T-helper 2 cell treated with Interferon-gamma antibody and Interleukin-4, amounts not matched to agents 5 μg/mL and 100 μg/mL, for 36 hours (primary cell): ENCODE results near the gene THYN1.

Experiments
- DNase-seq: peaks from one replicate; pipeline ENCODE4 v3.0.0; 2021; ENCODE audit warnings: low spot score
- H3K27ac Mint-ChIP-seq: one replicate; pipeline ENCODE4 v1.8.0; 2021; ENCODE audit warnings: mild to moderate bottlenecking, mixed read lengths
- H3K27me3 Mint-ChIP-seq: one replicate; pipeline ENCODE4 v1.8.0; 2021; ENCODE audit warnings: low read depth, mixed read lengths
- H3K36me3 Mint-ChIP-seq: one replicate; pipeline ENCODE4 v1.8.0; 2021; ENCODE audit warnings: low read depth, mixed read lengths
- H3K4me1 Mint-ChIP-seq: one replicate; pipeline ENCODE4 v1.8.0; 2021; ENCODE audit warnings: low read depth, mixed read lengths
- H3K4me3 Mint-ChIP-seq: one replicate; pipeline ENCODE4 v1.8.0; 2022; ENCODE audit warnings: mild to moderate bottlenecking, moderate library complexity, mixed read lengths
- H3K9me3 Mint-ChIP-seq: one replicate; pipeline ENCODE4 v1.8.0; 2021; ENCODE audit warnings: mixed read lengths

The THYN1 gene

DNA sequence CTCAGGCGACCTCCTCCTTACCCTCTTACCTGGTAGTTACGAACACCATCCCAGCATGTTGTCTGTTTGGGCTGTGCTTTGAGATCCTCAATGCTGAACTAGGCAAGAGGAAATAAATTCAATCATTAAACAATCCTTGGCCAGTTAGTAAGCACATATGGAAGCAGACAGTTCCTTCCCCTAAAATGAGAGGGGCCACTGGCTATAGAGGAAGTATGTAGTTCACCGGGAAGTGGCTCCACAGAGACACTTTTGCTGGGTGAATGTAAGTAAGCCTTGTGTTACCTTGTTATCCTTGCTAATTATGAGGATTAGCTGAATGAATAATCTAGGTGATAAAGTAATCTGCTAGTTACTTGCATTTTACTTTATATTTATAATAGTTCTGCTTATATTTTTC, 2.9 kb downstream of the THYN1 start:
- no peaks in the 10 kb centered on the region for H3K9me3 Mint-ChIP-seq
- peaks cover 32% of the 10 kb centered on the region for H3K36me3 Mint-ChIP-seq
- no peaks in the 10 kb centered on the region for H3K27me3 Mint-ChIP-seq
- no peak overlapping the region for H3K4me3 Mint-ChIP-seq
- H3K27ac Mint-ChIP-seq: no peak overlapping the region
- H3K4me1 Mint-ChIP-seq: peaks cover 27% of the 10 kb centered on the region
- no peak for DNase-seq

- Mint-ChIP-seq H3K36me3 (peaks cover 39% of the 10 kb centered on the region), H3K9me3 (no peaks in the 10 kb centered on the region), H3K27me3 (no peaks in the 10 kb centered on the region), H3K27ac (peak overlapping the region; percentile 75), H3K4me1 (peaks cover 19% of the 10 kb centered on the region), H3K4me3 (no peak overlapping the region)
- DNase-seq: peak; percentile 35
Observed at GRCh38 chr11:134248910-134249480, 4.2 kb downstream of the THYN1 start.

DNA sequence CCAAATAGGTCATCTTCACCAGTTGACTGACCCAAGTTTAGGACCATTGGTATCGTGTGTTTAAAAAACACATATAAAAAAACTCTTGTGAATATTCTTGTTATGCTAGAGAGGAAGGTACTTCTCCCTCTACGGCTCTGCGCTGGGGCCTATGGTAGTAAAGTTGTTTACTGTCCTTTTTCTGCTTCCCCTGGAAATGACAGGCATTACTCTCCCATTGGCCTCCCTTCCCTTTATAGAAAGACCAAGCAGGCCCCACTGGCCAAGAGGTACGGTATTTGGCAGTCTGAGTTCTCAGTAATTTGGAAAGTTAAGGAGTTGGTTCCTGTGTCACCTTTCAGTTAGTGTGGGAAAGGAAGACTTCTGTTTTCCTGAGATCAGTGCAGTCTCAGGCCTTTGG, 6.5 kb downstream of the THYN1 start:
- H3K36me3 Mint-ChIP-seq: peaks cover 54% of the 10 kb centered on the region

DNA sequence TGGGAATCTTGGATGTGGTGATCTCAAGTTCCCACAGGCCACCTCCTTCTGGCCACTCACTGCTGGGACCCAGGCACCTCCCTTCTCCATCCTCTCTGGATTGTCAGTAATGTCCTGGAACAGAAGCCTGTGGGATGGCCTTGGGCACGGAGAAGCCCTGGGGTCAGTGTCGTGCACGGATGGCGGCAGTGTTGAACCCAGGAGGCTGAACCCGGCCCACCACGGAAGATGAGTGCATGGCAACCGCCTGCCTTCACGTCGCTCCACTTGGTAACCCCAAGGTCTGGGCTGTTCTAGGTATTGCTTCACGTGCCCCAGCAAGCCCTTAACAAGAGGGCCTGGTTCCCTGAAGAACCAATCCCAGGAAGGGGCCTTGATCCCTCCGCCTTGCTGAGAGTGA, 7.1 kb downstream of the THYN1 start:
- H3K27ac Mint-ChIP-seq: no peak overlapping the region
- no peaks in the 10 kb centered on the region for H3K27me3 Mint-ChIP-seq
- DNase-seq: no peak
- H3K9me3 Mint-ChIP-seq: no peaks in the 10 kb centered on the region
- peaks cover 53% of the 10 kb centered on the region for H3K36me3 Mint-ChIP-seq
- peaks cover 7% of the 10 kb centered on the region for H3K4me1 Mint-ChIP-seq
- no peak overlapping the region for H3K4me3 Mint-ChIP-seq

More for the DNA sequence above, 6.5 kb downstream of the THYN1 start:
- no peak for DNase-seq
- no peak overlapping the region for H3K27ac Mint-ChIP-seq
- H3K9me3 Mint-ChIP-seq: no peaks in the 10 kb centered on the region
- H3K4me1 Mint-ChIP-seq: peaks cover 11% of the 10 kb centered on the region
- H3K4me3 Mint-ChIP-seq: no peak overlapping the region
- H3K27me3 Mint-ChIP-seq: no peaks in the 10 kb centered on the region

DNA sequence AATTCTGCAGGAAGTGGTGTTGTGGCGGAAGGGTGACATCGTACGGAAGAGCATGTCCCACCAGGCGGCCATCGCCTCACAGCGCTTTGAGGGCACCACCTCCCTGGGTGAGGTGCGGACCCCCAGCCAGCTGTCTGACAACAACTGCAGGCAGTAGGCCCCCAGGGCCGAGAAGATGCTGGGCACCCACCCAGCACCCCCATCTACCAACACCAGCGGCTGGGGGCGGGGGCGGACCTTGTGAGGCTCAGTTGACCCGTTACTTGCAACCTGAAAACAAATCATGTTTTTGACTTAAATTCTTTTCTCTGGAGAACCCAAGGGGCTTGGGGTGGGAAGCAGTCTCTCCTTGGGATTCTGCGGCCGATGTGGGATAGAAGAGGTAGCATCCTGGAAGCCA, 7.7 kb downstream of the THYN1 start:
- Mint-ChIP-seq H3K4me1 (peaks cover 7% of the 10 kb centered on the region), H3K36me3 (peaks cover 53% of the 10 kb centered on the region)

GRCh38 chr11:134244593-134244992, 8.6 kb downstream of the THYN1 start:
- Mint-ChIP-seq H3K4me1 (peaks cover 7% of the 10 kb centered on the region), H3K27ac (no peak overlapping the region), H3K27me3 (no peaks in the 10 kb centered on the region), H3K4me3 (no peak overlapping the region), H3K9me3 (no peaks in the 10 kb centered on the region), H3K36me3 (peaks cover 60% of the 10 kb centered on the region)
- no peak for DNase-seq

More for the DNA sequence above, 7.7 kb downstream of the THYN1 start:
- no peaks in the 10 kb centered on the region for H3K27me3 Mint-ChIP-seq
- no peak overlapping the region for H3K4me3 Mint-ChIP-seq
- no peaks in the 10 kb centered on the region for H3K9me3 Mint-ChIP-seq
- no peak for DNase-seq
- H3K27ac Mint-ChIP-seq: no peak overlapping the region

DNA sequence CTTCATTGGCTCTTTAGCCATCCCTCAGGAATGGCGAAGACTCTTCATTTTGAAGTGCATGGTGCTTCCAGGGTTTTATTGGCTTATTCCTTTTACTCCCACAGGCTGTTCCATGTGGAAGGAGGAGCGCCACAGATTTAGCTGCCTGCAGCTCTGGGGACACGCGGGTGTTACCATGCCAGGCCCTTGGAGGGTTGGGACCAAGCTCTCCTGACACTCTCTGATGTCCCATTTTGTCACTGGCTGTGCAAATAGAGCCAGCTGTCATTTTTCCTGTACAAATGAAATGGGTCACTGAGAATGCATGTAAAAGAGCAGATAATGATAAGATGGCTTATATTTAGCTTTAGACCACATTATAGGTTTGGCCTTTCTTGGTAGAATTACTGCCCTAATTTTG, 9.2 kb downstream of the THYN1 start:
- Mint-ChIP-seq H3K27me3 (no peaks in the 10 kb centered on the region), H3K27ac (no peak overlapping the region), H3K9me3 (no peaks in the 10 kb centered on the region), H3K4me1 (peaks cover 4% of the 10 kb centered on the region), H3K36me3 (peaks cover 56% of the 10 kb centered on the region), H3K4me3 (no peak overlapping the region)
- no peak for DNase-seq

- H3K36me3 Mint-ChIP-seq: peaks cover 50% of the 10 kb centered on the region
- no peak overlapping the region for H3K4me3 Mint-ChIP-seq
- no peaks in the 10 kb centered on the region for H3K9me3 Mint-ChIP-seq
- no peak for DNase-seq
- H3K27ac Mint-ChIP-seq: no peak overlapping the region
- H3K27me3 Mint-ChIP-seq: no peaks in the 10 kb centered on the region
- H3K4me1 Mint-ChIP-seq: no peaks in the 10 kb centered on the region
Observed at GRCh38 chr11:134242376-134242775, 10.8 kb downstream of the THYN1 start.

DNA sequence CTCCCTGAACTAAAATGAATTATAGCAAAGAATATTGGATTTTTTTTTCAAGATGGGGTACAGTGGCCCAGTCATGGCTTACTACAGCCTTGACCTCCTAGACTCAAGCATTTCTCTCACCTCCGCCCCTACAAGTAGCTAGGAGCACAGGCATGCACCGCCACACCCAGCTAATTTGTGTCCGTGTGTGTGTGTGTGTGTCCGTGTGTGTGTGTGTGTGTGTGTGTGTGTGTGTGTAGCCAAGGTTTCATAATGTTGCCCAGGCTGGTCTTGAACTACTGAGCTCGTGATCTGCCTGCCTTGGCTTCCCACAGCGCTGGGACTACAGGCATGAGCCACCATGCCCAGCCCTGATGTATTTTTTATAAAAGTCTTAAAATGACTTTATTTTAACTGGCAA, 12.6 kb downstream of the THYN1 start:
- Mint-ChIP-seq H3K27me3 (no peaks in the 10 kb centered on the region), H3K4me3 (no peak overlapping the region), H3K9me3 (no peaks in the 10 kb centered on the region), H3K4me1 (no peaks in the 10 kb centered on the region), H3K27ac (no peak overlapping the region), H3K36me3 (peaks cover 41% of the 10 kb centered on the region)
- no peak for DNase-seq

- no peaks in the 10 kb centered on the region for H3K4me1 Mint-ChIP-seq
- DNase-seq: no peak
- peaks cover 38% of the 10 kb centered on the region for H3K36me3 Mint-ChIP-seq
- no peak overlapping the region for H3K27ac Mint-ChIP-seq
- no peaks in the 10 kb centered on the region for H3K27me3 Mint-ChIP-seq
- H3K9me3 Mint-ChIP-seq: no peaks in the 10 kb centered on the region
- no peak overlapping the region for H3K4me3 Mint-ChIP-seq
Observed at GRCh38 chr11:134238956-134239355, 14.2 kb downstream of the THYN1 start.

DNA sequence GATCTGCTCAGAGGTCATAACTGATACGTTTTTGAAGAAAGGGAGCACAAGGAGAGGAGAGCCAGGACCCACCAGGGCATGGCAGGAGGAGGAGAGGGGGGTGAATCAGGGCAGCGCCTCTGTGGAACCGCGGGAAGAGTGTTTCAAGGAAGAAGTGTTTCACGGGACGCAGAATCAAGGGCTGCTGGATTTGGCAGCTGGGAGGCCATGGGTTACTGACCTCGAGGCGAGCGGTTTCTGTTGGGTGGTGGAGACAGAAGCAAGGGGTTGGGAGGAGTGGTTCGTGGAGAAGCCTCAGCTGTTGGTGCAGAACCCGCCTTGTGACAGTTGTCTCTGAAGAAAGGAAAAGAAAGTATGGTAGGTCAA, 15.6 kb downstream of the THYN1 start:
- no peaks in the 10 kb centered on the region for H3K9me3 Mint-ChIP-seq
- no peak overlapping the region for H3K27ac Mint-ChIP-seq
- no peak for DNase-seq
- peaks cover 27% of the 10 kb centered on the region for H3K36me3 Mint-ChIP-seq
- H3K4me3 Mint-ChIP-seq: no peak overlapping the region
- H3K4me1 Mint-ChIP-seq: peaks cover 5% of the 10 kb centered on the region
- H3K27me3 Mint-ChIP-seq: no peaks in the 10 kb centered on the region

- Mint-ChIP-seq H3K36me3 (peaks cover 23% of the 10 kb centered on the region), H3K27ac (no peak overlapping the region), H3K4me3 (no peak overlapping the region), H3K27me3 (no peaks in the 10 kb centered on the region), H3K9me3 (no peaks in the 10 kb centered on the region), H3K4me1 (peaks cover 10% of the 10 kb centered on the region)
- no peak for DNase-seq
Observed at GRCh38 chr11:134236834-134237556, 16.2 kb downstream of the THYN1 start.

DNA sequence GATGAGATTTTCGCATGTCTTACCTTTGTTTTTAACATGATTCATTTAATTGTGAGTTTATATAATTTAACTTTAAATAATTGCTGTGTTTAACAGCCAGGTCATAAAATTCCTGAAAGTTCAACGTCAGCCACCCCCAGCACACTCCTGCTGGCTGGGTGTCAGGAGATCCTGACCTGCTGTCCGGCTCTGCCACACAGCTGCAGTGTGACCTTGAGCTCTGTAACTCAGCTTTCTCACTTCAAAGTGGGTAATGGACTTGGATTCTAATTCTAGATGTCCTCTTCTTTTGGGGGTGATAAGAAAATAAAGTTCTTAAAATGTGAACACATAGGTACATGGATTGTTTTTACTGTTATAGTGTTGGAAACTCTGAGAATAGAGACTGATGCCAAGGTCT, 17.8 kb downstream of the THYN1 start:
- Mint-ChIP-seq H3K4me3 (no peak overlapping the region), H3K4me1 (peaks cover 19% of the 10 kb centered on the region), H3K36me3 (peaks cover 23% of the 10 kb centered on the region), H3K27me3 (no peaks in the 10 kb centered on the region), H3K9me3 (no peaks in the 10 kb centered on the region), H3K27ac (no peak overlapping the region)
- DNase-seq: no peak

DNA sequence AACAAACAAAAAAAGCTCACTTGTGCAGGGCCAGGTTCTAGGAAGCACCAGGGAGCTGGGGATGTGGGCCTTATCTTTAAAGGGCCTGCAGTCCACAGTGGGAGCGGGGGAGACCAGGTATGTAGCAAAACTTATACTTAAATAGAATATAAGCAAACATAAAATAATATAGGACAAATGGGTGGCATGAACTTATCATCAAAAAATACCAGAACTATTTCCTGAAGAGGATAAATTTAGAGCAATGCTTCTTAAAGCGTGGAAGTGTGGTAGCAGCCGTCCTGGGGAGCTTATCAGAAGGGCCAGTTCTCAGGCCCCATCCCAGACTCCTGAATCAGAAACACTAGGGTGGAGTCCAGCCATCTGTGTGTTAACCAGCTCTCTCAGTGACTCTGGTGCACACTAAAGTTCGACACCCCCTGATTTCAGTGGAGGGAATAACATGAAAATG, 19.4 kb downstream of the THYN1 start:
- Mint-ChIP-seq H3K4me1 (peaks cover 33% of the 10 kb centered on the region), H3K36me3 (peaks cover 19% of the 10 kb centered on the region), H3K27ac (no peak overlapping the region), H3K9me3 (no peaks in the 10 kb centered on the region), H3K27me3 (no peaks in the 10 kb centered on the region), H3K4me3 (no peak overlapping the region)
- DNase-seq: no peak
